Keratinocyte (primary cell): ENCODE data around the gene SLC8A1. TPM values are rescaled to one million over a fixed set of nuclear protein-coding genes. Genes with fewer than 3 reads are reported as not detected.
"Not testable (repeated sequence)": the region's sequence is repeated elsewhere in the genome, so short reads cannot be mapped to it uniquely, and the experiment has no call there.

ENCODE experiments used
- DNase-seq: peaks from one replicate; pipeline ENCODE4 v3.0.0-alpha.2; 2011; ENCODE audit warnings: low read depth, missing footprints, low spot score
- FAIRE-seq: peaks from 2 replicates; lab custom pipeline; 2011; peaks lifted over from hg19 to GRCh38; lab: Jason Lieb, UNC
- H2AFZ ChIP-seq: 2 replicates; pipeline ENCODE4 v1.6.0; 2012; ENCODE audit warnings: low read length, control low read depth, inconsistent platforms; ENCODE audit not compliant: control insufficient read depth
- H3K27ac ChIP-seq: 2 replicates; pipeline ENCODE4 v1.5.1; 2011; ENCODE audit warnings: low read length; ENCODE audit not compliant: control insufficient read depth, insufficient read depth
- H3K27me3 ChIP-seq: 3 replicates; pipeline ENCODE4 v1.6.0; 2011; ENCODE audit warnings: low read length; ENCODE audit not compliant: control insufficient read depth, insufficient read depth; ENCODE audit errors: extremely low read depth
- H3K36me3 ChIP-seq, 2 experiments: 2 replicates in 1 of 2; 3 replicates in 1 of 2; pipeline ENCODE4 v1.5.1; 2011; ENCODE audit warnings: low read length in 2 of 2, mild to moderate bottlenecking in 1 of 2; ENCODE audit not compliant: control insufficient read depth in 2 of 2, insufficient read depth in 2 of 2; ENCODE audit errors: extremely low read depth in 1 of 2
- H3K4me1 ChIP-seq: 3 replicates; pipeline ENCODE4 v1.5.1; 2011; ENCODE audit warnings: low read length; ENCODE audit not compliant: control insufficient read depth, insufficient read depth; ENCODE audit errors: extremely low read depth
- H3K4me2 ChIP-seq: 3 replicates; pipeline ENCODE4 v1.6.0; 2011; ENCODE audit warnings: low read depth, low read length; ENCODE audit not compliant: control insufficient read depth, insufficient read depth; ENCODE audit errors: extremely low read depth
- H3K4me3 ChIP-seq, 3 experiments: fragments of 200-600 bp in 1 of 3; sonication (generic) in 1 of 3; 2 replicates in 2 of 3; 3 replicates in 1 of 3; pipeline ENCODE4 v1.5.1; 2011 to 2016; ENCODE audit warnings: low read length in 3 of 3, mild to moderate bottlenecking in 3 of 3, control low read depth in 2 of 3, inconsistent platforms in 1 of 3, low read depth in 1 of 3, mixed read lengths in 1 of 3, mixed run types in 1 of 3, moderate library complexity in 1 of 3; ENCODE audit not compliant: control insufficient read depth in 2 of 3, insufficient read depth in 2 of 3; ENCODE audit errors: extremely low read depth in 1 of 3
- H3K79me2 ChIP-seq: 2 replicates; pipeline ENCODE4 v1.6.0; 2012; ENCODE audit warnings: low read length; ENCODE audit not compliant: control insufficient read depth, insufficient read depth
- H3K9ac ChIP-seq: 3 replicates; pipeline ENCODE4 v1.6.0; 2011; ENCODE audit warnings: low read length; ENCODE audit not compliant: control insufficient read depth, insufficient read depth; ENCODE audit errors: extremely low read depth
- H3K9me1 ChIP-seq: 3 replicates; pipeline ENCODE4 v1.6.0; 2011; ENCODE audit warnings: low read length; ENCODE audit not compliant: control insufficient read depth, insufficient read depth; ENCODE audit errors: extremely low read depth
- H3K9me3 ChIP-seq: 2 replicates; pipeline ENCODE4 v1.5.1; 2012; ENCODE audit warnings: low read depth, low read length; ENCODE audit not compliant: control insufficient read depth
- H4K20me1 ChIP-seq: 3 replicates; pipeline ENCODE4 v1.6.0; 2011; ENCODE audit warnings: low read length; ENCODE audit not compliant: control insufficient read depth, insufficient read depth; ENCODE audit errors: extremely low read depth
- CTCF ChIP-seq, 3 experiments: IDR thresholded peaks in 1 of 3; conservative IDR thresholded peaks in 1 of 3; optimal IDR thresholded peaks in 1 of 3; 2 replicates in 2 of 3; 3 replicates in 1 of 3; pipeline versions ENCODE3 to v1.5.1; 2011; ENCODE audit warnings: low read length in 3 of 3, mild to moderate bottlenecking in 3 of 3, moderate library complexity in 2 of 3, control low read depth in 1 of 3, inconsistent platforms in 1 of 3; ENCODE audit not compliant: insufficient read depth in 2 of 3; ENCODE audit errors: extremely low read depth in 1 of 3
- EZH2 ChIP-seq: IDR thresholded peaks from one replicate; pipeline ENCODE4 v1.6.1; 2012; ENCODE audit warnings: inconsistent platforms, mild to moderate bottlenecking, low read length, moderate library complexity
- dilution Hi-C: fragments of 300-500 bp; cut with MboI; formaldehyde crosslinking; loops from one replicate; pipeline ENCODE4 v1.7.0; 2020; ENCODE audit warnings: low sequenced_read_pairs; ENCODE audit not compliant: extremely low pct_ligation_motif_present
- polyA plus RNA-seq, 5 experiments: library from polyadenylated mRNA; depleted of rRNA in 3 of 5; stranded (reverse) in 3 of 5; stranded (forward) in 1 of 5; unstranded in 1 of 5; fragments of >200 nt; gene quantifications; 1 replicate in 1 of 5; 2 replicates in 3 of 5; 3 replicates in 1 of 5; pipeline versions ENCODE4 v1.2.1 to v1.2.3, GENCODE V29; 2011 to 2012; ENCODE audit warnings: missing spikeins in 2 of 5, low read depth in 1 of 5, low replicate concordance in 1 of 5

SLC8A1 gene
- polyA plus RNA-seq, 1 donor (not counting 4 experiments of a cell fraction or from before 2014, with no cell fraction given): 2.7 TPM

DNA sequence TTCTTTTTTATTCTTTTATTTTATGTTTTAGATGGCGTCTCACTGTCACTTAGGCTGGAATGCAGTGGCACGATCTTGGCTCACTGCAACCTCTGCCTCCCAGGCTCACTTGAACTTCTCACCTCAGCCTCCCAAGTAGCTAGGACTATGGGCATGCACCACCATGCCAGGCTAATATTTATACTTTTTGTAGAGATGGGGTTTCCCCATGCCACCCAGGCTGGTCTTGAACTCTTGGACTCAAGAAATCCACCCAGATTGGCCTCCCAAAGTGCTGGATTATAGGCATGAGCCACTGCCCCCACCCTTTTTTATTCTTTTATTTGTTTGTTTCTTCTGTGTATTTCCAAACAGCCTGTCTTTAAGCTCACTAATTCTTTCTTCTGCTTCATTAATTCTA, 366.1 kb downstream of the SLC8A1 start:
- Histone ChIP-seq H4K20me1 (no peaks in the 10 kb centered on the region), H3K4me1 (no peaks in the 10 kb centered on the region), H2AFZ (no peak overlapping the region), H3K36me3 (no peaks in the 10 kb centered on the region), H3K4me3 (no peak overlapping the region), H3K27me3 (no peaks in the 10 kb centered on the region), H3K27ac (no peak overlapping the region), H3K79me2 (no peaks in the 10 kb centered on the region), H3K9me1 (no peaks in the 10 kb centered on the region), H3K9ac (no peak overlapping the region), H3K4me2 (no peak overlapping the region), H3K9me3 (no peaks in the 10 kb centered on the region)
- DNase-seq: no peak
- TF ChIP-seq CTCF (optimal IDR thresholded peaks at IDR 0.05 in 1 of 3, IDR thresholded peaks at IDR 0.05 in 1 of 3, conservative IDR thresholded peaks at IDR 0.05 in 1 of 3; ENCODE audit: extremely low read depth in 1 of 3, insufficient read depth in 2 of 3, low read length in 3 of 3) (no peak), EZH2 (no peak)
- no peak for FAIRE-seq
- dilution Hi-C loops: no loop called here

GRCh38 chr2:40073336-40073735, 378.6 kb downstream of the SLC8A1 start:
- H3K9me3 ChIP-seq, FAIRE-seq, H4K20me1 ChIP-seq, H3K4me1 ChIP-seq, H2AFZ ChIP-seq, H3K36me3 ChIP-seq, H3K79me2 ChIP-seq, H3K4me3 ChIP-seq, H3K27ac ChIP-seq, dilution Hi-C loops, H3K9me1 ChIP-seq, H3K9ac ChIP-seq, H3K27me3 ChIP-seq, H3K4me2 ChIP-seq, DNase-seq: not testable (repeated sequence)
